Stimulated activated CD4-positive, alpha-beta T cell treated with anti-CD3 and anti-CD28 coated beads, Interleukin-12 subunit alpha, Interleukin-12 subunit beta, amount 100 ng/mL, for 48 hours (primary cell): ENCODE data around the gene TCF12.
"Not testable (repeated sequence)": the region's sequence is repeated elsewhere in the genome, so short reads cannot be mapped to it uniquely, and the experiment has no call there.

Source experiments
- DNase-seq, 3 donors: peaks; one replicate each; pipeline ENCODE4 v3.0.0-alpha.2; 2020; ENCODE audit warnings: low read depth in 2 of 3, low spot score in 1 of 3

The TCF12 gene

DNA sequence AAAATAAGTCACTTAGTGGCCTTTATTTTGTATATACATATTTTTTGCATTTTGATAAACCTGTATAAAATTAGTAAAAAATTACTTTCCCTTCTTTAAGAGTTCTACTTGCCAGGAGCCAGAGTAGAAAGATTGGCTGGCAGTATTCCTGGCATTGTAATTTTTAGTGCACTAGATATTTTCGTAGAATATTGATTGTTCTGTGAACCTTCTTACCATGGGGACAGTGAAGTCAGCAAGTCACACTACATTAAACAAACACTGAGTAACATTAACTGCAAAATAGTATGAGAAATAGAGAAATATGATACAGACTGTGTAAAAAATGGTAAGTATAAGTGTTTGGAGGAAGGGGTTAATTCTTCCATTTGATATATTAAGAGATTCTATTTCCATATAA is 26.0 kb downstream of the TCF12 start:
- no peak for DNase-seq

- DNase-seq: no peak
Observed at GRCh38 chr15:56946150-56946549, 27.7 kb downstream of the TCF12 start.

GRCh38 chr15:56948000-56948763 is 29.7 kb downstream of the TCF12 start:
- no peak for DNase-seq

GRCh38 chr15:56948764-56949101 is 30.3 kb downstream of the TCF12 start:
- DNase-seq: no peak

DNA sequence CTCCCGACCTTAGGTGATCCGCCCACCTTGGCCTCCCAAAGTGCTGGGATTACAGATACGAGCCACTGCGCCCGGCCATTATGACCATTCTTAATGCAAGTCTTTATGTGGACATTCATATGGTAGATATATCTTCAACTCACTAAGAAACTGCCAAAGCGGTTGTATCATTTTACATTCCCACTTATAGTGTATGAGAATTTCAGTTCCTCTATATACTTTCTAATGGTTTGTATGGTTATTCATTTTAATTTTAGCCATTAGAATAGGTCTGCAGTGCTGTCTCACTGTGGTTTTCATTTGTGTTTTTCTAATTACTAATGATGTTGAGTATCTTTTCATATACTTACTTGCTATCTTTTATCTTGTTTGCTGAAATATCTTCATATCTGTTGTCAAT is 32.5 kb downstream of the TCF12 start:
- no peak for DNase-seq

DNA sequence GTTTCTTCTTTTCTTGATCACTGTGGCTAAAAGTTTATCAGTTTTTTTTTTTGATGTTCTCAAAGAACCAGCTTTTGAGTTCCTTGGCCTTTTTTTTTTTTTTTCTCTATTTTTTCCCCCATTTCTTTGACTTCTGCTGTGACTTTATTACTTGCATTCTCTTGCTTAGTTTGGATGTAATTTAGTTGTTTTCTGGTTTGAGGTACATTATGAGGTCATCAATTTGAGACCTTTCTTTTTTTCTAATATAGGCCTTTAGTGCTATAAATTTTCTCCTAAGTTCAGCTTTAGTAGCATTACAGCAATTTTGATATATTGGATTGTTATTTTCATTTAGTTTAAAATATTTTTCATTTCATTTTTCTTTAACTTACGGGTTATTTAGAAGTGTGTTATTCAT is 35.3 kb downstream of the TCF12 start:
- no peak for DNase-seq

DNA sequence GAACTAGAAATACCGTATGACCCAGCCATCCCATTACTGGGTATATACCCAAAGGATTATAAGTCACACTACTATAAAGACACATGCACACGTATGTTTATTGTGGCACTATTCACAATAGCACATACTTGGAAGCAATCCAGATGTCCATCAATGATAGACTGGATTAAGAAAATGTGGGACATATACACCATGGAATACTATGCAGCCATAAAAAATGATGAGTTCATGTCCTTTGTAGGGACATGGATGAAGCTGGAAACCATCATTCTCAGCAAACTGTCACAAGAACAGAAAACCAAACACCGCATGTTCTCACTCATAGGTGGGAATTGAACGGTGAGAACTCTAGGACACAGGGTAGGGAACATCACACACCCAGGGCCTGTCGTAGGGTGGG is 36.6 kb downstream of the TCF12 start:
- DNase-seq: not testable (repeated sequence)

DNA sequence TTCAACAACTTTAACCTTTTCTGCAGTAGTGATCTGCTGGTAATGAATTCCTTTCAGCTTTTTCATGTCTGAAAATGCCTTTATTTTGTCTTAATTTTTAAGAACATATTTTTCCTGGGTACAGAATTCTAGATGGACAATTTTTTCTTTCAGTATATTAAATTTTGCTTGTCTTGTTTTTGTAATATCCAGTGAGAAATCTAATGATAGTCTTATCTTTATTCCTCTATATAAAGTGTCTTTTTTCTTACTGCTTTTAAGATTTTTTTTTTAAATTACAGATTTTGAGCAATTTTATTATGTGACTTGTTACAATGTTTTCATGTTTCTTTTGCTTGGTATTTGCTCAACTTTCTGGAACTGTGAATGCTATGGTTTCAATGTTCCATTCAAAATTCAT is 38.1 kb downstream of the TCF12 start:
- DNase-seq: no peak

GRCh38 chr15:56957812-56958406 is 39.5 kb downstream of the TCF12 start:
- DNase-seq: no peak

GRCh38 chr15:56959318-56959648 is 40.8 kb downstream of the TCF12 start:
- no peak for DNase-seq

DNA sequence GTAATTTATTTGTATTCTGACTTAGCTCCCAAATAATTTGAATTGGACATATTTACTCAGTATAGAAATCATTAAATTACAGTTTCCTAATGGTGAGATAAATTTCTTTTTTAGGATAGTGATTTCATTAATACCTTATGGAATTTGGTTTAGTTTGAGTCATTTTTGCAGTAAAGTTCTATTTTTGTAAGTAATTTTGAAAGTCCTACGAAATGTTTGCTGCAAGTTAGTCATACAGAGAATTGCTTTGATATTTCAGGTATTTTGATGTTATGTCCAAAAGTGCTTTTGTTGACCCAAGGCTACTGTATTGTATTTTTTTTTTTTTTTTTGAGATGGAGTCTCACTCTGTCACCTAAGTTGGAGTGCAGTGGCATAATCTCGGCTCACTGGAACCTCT is 41.7 kb downstream of the TCF12 start:
- no peak for DNase-seq

DNA sequence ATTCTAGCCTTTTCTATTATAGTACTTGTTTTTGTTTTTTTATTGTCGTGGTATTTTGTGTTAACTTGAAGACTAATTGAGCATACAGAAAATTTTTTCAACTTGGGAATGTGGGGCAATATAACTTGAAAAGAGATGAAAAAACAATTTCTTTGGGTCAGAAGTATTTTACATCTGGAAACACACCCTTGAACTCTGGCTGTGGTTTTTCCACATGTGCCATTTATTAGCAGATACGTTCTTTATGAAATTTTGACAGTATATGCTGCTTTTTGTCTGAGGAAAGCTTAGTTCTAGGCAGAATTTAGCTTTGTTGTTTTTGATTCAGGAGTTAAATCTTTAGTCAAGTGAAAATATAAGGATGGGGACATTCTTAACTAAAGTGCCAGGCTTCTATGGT is 44.7 kb downstream of the TCF12 start:
- DNase-seq: no peak

DNA sequence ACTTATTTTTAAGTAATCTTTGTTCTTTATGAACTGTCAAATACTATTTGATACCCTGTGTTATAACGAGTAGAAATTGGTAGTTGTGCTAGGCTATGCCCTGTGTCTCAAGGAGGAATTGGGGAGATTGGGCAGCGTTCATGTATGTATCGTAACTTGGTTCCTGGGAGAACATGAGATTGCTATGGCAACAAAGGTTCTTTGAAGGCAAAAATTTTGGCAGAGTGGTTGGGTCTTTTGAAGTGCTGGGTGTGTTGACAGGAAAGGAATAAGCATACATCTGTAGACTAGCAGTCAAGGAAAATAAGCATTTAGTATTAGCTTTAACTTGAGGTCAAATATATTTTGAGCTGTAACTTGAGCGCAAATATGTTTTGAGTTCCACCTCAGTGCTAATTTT is 45.3 kb downstream of the TCF12 start:
- no peak for DNase-seq

GRCh38 chr15:56964182-56964581 is 45.7 kb downstream of the TCF12 start:
- DNase-seq: no peak

GRCh38 chr15:56965231-56966013 is 47.0 kb downstream of the TCF12 start:
- DNase-seq: no peak

DNA sequence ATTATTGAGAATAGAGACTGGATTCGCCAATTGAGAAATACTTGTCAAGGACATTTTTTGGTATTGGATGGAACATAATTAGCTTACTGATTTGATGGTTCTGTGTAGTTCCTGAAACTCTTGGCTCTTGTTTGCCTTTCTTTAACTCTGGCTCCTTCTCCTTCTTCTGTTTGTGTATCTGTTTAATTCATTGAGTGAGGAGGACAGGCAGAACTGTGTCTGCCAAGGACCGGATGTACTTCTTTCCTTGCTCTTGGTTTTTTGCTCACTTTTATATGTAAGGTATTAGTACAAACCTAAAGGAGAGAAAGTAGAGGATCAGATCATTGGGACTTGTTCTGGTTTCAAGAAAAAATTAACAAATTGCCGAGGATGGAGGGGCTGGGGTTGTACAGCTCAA is 48.9 kb downstream of the TCF12 start:
- no peak for DNase-seq

- no peak for DNase-seq
Observed at GRCh38 chr15:56968256-56968655, 49.8 kb downstream of the TCF12 start.

- DNase-seq: no peak
Observed at GRCh38 chr15:56968821-56969220, 50.4 kb downstream of the TCF12 start.

- DNase-seq: no peak
Observed at GRCh38 chr15:56969265-56969895, 50.9 kb downstream of the TCF12 start.

- DNase-seq: no peak
Observed at GRCh38 chr15:56971571-56971970, 53.1 kb downstream of the TCF12 start.

- DNase-seq: no peak
Observed at GRCh38 chr15:56972016-56972415, 53.6 kb downstream of the TCF12 start.

- DNase-seq: no peak
Observed at GRCh38 chr15:56972426-56972825, 54.0 kb downstream of the TCF12 start.
